HG02798 (cell line): ENCODE data around the gene AOC1.
"Not testable (repeated sequence)": the region's sequence is repeated elsewhere in the genome, so short reads cannot be mapped to it uniquely, and the experiment has no call there.

ENCODE experiments used
- ATAC-seq: cut with Tn5 transposase; IDR thresholded peaks from one replicate; pipeline ENCODE4 v1.9.1; 2021; ENCODE audit warnings: mild to moderate bottlenecking; ENCODE audit not compliant: unreplicated experiment, poor library complexity

Gene AOC1

DNA sequence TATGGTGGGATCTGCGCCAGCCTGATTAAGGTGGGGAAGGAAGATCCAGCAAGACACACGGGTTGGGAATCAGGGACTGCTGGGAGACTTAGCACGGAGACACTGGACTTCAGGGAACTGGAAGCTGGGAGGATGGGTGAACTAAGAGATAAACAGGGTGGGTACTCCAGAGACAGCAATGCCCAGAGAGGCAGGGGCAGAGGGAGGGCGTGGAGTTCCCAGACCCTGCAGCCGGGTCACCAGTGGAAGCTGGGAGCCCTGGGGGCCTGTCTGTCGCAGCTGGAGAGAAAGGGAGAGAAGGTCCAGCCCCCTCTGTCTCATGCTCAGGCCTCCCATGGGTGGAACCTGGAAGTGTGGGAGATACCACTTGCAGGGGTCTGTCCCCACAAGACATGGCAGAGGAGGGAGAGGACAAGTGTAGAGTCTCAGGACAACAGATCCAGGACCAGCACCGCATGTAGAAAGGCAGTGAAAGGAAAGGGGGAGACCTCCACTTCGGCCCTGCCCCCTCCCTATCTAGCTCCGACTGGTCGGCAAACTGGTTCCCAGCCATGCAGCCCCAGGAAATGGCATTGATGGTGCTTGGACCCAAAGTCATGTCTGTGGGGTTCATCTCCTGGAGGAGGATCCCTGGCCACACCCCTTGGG, 44.4 kb downstream of the AOC1 start:
- ATAC-seq: no peak

DNA sequence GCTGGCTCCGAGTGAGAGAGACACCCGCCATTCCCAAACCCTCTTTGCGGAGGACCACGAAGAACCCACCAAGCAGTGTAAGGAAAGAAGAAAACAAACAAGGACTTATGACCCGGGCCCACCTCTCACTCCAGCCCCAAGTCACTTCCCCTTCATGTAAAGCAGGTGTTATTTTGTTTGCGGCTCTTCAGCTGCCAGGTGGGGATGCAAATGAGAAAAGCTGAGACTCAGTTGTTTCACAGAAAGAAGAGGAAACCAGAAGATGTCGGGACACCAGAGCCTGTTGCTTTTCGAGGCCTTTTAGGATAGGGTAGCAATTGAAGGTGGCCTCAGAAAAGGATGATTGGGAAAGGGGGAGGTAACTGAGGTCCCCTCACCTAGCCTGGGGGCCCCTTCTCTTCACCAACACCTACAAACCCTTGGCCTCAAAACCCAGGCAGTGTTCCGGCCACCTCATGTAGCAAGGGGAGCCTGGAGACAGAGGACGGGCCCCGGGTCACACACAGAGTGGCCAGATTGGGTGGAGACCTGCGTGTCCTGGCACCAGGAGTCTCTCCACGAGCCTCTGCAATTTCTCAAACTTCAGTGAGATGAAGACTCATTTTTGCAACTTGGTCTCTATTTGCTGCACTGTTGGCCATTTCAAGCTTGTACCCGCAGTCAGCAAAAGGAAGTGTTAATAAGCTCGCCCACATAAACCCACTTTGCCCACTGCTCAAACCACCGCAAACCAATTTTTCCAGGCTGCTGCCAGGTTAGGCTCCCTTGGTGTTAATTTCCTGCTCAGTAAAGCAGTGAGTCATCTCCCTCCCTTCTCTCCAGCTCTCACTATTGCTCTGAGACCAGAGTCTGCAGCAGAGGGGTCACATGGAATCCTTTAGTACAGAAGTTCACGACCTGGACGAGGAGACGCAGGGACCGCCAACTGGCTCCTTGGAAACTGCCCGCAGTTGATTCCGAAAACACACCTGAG, 45.5 kb downstream of the AOC1 start:
- ATAC-seq: peak; percentile 68

DNA sequence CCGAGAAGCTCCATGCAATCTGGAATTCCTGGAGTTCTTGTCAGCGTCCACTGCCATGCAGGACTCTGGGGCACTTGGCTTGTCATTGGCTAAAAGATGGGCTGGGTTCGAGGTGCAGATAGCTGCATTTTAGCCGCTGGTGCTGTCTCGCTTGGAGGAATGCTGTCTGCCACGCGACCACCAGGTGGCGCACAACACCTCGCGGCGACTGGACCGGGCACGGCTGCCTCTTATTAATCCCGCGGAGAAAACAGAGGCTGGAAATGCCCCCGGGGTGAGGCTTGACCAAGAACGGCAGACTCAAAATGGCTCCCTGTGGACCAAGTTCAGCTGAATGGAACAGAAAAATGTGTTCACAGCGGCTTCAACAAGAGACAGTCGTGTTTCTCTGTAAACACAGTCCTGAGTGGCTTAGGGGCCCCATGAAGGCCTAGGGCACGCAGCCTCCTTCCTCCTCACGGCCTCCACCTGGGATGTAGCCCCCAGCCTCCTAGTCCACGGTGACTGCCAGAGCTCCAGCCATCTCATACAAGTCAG, 46.2 kb downstream of the AOC1 start:
- peak; percentile 63 for ATAC-seq

DNA sequence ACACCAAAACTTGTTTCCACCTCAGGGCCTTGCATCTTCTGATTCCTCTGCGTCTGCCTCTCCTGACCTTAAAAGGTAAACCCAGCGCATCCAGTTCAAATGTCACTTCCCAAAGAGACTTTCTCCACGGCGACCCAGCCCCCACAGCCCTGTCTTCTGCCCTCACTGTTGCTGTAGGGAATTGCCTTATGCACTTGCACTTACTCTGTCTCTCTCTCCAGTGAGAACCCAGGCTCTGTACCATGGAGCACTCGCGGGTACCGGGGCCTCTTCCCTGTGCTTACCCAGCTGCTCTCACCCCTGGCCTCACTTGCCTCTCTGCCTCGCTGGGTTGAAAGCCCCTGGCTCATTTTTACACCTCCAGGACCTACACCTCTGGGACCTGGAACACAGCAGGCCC, 48.4 kb downstream of the AOC1 start:
- no peak for ATAC-seq

DNA sequence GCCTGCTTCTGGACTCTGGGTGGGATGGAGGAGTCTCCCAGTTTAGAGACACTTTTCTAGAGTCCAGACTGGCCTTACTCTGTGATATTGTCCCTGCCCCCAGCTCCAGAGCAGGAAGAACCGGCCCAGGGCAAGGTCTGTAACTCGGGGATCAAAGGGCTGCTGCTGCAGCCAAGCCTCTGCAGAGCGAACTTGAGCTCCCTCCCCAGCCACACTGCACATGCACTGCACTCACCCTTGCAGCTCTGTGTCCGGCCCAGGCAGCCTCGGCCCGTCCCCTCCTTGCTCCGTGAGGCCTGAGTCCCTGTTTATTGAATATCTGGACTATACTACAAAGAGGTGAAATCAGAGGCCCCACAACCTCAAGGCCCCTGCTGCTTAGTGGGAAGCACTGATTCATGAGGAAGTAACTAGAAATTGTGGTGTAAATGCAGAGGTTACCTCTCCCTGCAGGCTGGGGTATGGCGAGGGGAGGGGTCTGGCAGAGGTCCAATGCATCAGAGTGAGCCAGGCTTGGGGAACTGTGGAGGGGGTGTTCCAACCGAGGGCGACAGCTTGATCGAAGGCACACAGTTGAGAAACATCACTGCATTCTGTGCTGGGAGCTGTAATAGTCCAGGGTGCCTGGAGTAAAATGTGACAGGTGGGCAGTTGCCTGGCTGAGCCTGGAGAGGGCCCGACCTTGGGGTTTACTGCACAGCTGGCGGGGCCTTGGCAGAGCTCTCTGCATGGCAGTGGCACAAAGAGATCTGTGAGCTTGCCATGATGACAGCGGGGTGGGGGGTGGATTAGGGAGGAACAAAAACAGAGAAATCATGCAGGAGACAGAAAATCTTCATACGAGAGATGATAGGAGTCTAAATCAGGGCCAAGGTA, 49.1 kb downstream of the AOC1 start:
- no peak for ATAC-seq

DNA sequence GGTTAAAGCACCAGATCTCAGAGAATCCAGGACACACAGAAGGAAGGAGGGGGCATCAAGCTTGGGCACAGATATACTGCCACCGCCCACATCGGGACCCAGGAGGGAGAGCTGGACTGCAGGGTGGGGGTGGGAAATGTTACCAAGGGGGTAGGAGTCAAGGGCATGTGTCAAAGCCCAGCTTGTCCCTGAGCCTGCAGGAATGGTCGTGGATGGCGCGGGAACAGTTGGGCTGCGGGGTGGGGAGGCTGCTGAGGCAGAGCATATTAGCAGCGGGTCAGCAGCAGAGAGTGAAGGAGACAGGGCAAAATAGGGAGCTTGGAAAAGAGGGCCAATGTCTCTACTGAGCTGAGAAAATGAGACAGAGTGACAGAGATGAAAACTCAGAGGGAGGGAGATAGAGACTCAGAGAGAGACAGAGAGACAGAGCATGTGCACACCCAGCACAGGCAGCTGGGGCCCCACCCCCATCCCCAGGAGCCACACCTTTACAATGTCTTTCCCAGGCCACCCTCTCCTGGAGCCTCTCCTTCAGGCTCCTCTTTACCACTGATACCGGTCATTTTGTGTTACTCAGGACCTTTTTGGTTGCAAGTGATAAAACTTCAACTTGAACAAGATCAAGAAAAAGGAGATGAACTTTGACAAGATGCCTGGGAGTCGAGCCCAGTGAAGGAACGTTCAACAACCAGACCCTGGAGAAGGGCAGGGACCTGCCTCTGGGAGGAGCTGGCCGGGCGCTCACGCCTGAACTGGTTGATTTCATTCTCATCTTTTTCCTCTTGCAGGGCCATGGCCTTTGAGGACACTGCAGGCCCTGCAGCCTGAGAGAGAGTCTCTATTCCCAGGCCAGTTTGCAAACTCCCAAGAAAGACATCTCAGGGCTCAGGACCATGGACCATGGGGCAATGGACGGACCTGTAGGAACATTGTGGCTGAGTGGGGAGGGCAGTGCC, 50.0 kb downstream of the AOC1 start:
- ATAC-seq: no peak

DNA sequence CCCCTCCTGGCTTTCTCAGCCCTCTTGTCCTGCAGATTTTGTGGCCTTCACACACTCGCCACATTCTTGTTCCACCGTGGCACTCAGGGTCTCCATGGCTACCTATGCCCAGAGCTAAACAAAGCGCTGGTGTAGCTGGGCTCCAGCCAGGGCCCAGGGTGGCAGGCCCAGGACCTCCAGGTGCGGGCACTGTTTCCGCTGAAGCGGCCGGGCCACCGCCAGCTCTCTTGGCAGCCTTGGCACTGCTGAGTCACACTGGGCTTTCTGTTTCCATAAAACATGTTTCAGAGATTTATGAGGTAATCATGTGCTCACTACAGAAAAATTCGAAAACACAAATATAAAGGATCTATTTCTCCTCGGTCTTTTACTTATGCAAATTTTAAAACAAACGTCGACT, 51.3 kb downstream of the AOC1 start:
- ATAC-seq: no peak

DNA sequence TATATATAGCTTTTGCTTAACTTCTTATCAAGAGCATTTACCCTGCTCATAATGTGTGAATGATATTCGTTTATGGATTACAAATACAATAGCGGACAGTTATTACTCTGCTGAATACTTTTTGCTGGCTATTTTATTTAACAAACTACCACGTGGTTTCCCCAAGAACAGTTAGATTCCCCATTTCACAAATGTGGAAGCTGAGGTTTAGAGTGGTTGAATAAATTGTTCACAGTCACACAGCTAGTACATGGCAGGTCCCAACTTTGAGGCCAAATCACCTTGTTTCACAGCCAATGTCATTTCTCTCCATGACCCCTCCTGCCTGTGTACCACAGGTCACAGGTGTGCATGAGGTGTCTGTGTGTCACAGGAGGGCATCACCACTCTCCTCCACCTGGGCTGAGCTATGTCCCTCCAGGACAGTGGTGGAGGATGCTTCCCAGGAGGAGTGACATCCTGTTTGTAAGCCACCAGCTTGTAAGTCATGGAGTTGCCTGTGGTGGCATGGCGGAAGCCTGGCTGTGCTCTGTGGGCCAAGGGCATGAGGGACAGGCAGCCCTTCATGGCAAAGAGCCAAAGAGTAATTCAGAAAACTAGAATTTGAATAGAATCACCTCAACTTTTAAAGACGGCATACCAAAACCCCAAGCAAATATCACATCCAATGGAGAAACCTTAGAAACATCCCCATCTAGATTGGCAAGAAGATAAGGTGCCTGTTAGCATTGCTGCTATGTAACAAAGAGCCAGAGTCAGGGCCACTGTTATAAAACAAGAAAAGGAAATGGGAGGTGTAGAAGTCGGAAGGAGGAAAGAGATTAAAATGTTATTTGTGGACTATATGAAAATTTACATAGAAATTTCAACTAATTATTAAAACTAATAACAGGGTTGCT, 51.9 kb downstream of the AOC1 start:
- no peak for ATAC-seq

DNA sequence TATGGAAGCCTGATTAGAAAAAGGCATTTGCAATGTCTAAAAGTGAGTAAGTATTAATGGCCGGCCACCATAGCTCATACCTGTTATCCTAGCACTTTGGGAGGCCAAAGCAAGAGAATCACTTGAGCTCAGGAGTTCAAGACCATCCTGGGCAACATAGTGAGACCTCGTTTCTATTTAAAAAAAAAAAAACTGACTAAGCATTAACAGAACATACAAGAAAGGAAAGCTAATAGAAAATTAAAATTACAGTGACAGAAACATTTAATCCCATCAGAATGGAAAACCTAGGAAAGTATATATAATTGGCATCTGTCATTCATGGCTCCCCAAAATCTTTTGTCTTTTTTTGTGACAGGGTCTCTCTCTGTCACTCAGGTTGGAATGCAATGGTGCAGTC, 55.9 kb downstream of the AOC1 start:
- ATAC-seq: no peak

DNA sequence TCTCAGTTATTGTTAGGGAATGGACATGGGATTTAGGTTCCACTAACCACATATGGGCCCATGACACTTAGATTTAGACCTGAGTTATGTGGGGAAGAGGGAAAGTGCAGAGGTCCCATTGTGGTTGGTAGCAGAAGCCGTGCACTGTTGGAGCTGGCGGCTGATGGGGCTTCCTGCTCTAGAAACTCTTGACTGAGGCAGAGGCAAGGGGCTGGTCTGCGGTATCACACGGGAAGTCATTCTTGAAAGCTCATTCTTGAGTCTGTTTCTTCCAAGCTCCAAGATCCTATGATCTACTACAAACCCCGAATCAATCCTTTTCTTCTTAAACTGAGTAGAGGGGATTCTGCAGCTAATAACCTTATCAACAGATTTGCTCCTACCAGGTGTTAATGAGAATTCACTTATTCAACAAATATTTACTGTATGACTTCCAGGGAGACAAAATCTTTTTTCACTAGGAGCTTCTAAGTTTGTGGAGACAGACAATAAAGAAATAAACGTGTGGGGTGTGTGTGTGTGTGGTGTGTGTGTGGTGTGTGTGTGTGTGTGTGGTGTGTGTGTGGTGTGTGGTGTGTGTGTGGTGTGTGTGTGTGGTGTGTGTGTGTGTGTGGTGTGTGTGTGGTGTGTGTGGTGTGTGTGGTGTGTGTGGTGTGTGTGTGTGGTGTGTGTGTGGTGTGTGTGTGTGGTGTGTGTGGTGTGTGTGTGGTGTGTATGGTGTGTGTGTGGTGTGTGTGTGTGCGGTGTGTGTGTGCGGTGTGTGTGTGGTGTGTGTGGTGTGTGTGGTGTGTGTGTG, 57.1 kb downstream of the AOC1 start:
- ATAC-seq: no peak

DNA sequence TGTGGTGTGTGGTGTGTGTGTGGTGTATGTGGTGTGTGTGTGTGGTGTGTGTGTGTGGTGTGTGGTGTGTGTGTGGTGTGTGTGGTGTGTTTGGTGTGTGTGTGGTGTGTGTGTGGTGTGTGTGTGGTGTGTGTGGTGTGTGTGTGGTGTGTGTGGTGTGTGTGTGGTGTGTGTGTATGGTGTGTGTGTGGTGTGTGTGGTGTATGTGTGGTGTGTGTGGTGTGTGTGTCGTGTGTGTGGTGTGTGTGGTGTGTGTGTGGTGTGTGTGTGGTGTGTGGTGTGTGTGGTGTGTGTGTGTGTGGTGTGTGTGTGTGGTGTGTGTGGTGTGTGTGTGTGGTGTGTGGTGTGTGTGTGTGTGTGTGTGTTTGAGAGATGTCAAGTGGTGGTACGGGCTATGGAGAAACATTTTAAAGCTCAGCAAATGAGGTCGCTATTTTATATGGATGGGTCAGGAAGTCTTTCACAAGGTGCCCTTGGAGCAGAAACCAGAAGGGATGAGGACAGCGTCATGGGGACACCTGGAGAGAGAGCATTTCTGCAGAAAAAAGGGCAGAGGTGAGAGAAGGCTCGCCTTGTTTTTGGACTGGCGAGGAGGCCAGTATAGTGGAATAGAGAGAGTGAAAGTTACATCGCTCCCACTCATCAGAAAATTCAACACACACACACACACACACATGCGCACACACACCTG, 58.1 kb downstream of the AOC1 start:
- not testable (repeated sequence) for ATAC-seq

DNA sequence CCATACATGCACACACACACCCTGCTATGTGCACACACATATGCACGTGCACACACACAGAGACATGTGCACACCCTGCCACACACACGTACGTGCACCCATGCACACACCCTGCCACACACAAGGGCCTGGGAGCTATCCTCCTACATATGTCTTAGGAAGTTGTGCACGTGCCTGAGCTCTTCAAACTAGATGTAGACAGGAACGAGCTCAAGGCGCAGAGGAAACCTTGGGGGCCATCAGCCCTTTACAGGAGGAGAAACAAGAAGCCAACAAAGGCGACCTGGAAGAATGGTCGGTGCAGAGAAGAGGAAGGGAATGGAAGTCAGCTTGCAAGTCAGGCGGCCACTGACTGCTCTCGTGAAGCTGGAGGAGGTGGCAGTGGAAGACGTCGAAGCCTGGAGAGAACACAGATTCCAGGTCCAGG, 58.7 kb downstream of the AOC1 start:
- no peak for ATAC-seq
